Uterine smooth muscle cell (primary cell): ENCODE data around the gene AEBP1. TPM values are rescaled to one million over a fixed set of nuclear protein-coding genes. Genes with fewer than 3 reads are reported as not detected.

Experiments
- total RNA-seq: library from RNA; depleted of rRNA; stranded (reverse); fragments of >200 nt; gene quantifications from 2 replicates; pipeline ENCODE4 v1.2.3, GENCODE V29; 2014

Gene AEBP1
- total RNA-seq, result 62.5 and 165 TPM in 2 replicates

GRCh38 chr7:44103923-44104859, at the start of gene AEBP1:
Gene AEBP1, plus strand, starts transcription at chr7:44104345. Its CDS starts 321 bp downstream, at chr7:44104666.

GRCh38 chr7:44065431-44066110, 38.6 kb upstream of the AEBP1 start, which contains the start of gene PGAM2:
Gene PGAM2, minus strand, starts transcription at chr7:44065567. Its CDS starts 38 bp downstream, at chr7:44065529.

GRCh38 chr7:44123190-44124003, 19.3 kb downstream of the AEBP1 start, which contains the start of gene POLD2:
Gene POLD2, minus strand, starts transcription at chr7:44123548. Its CDS starts 1,495 bp downstream, at chr7:44122053.

GRCh38 chr7:44141221-44141850, 37.2 kb downstream of the AEBP1 start, which contains the start of gene MYL7:
Gene MYL7, minus strand, starts transcription at chr7:44141332. Its CDS starts 27 bp downstream, at chr7:44141305.

Other genes starting within 250 kb of the AEBP1 start
- gene MRPS24, start 234.8 kb upstream of the AEBP1 start, total RNA-seq, result 99.5 and 111 TPM in 2 replicates
- 35.0 and 38.2 TPM in 2 replicates for gene URGCP, start 197.7 kb upstream of the AEBP1 start, total RNA-seq
- 4.8 and 5.5 TPM in 2 replicates for gene UBE2D4, start 177.9 kb upstream of the AEBP1 start, total RNA-seq
- gene SPDYE1, start 106.4 kb upstream of the AEBP1 start, total RNA-seq, result not detected in 2 replicates
- gene DBNL, start 59.6 kb upstream of the AEBP1 start, total RNA-seq, result 160 and 204 TPM in 2 replicates
- 0.33 and 0.37 TPM in 2 replicates for gene PGAM2, start 38.8 kb upstream of the AEBP1 start, total RNA-seq
- 16.9 and 23.5 TPM in 2 replicates for gene POLM, start 21.8 kb upstream of the AEBP1 start, total RNA-seq
- gene POLD2, start 19.2 kb downstream of the AEBP1 start, total RNA-seq, result 95.3 and 141 TPM in 2 replicates
- not detected in 2 replicates for gene MYL7, start 37.0 kb downstream of the AEBP1 start, total RNA-seq
- gene GCK, start 85.1 kb downstream of the AEBP1 start, total RNA-seq, result 0.55 and 0.62 TPM in 2 replicates
- 75.2 and 120 TPM in 2 replicates for gene YKT6, start 96.6 kb downstream of the AEBP1 start, total RNA-seq
- gene CAMK2B, start 221.2 kb downstream of the AEBP1 start, total RNA-seq, result under 0.01 TPM in 1 of 2 replicates, not detected in the other